GM18507 (cell line): ENCODE results near the gene ELMOD2.

Experiments used
- DNase-seq: peaks from one replicate; pipeline ENCODE4 v3.0.0; 2011; ENCODE audit warnings: low read depth; ENCODE audit not compliant: insufficient read length; ENCODE audit errors: extremely low spot score
- FAIRE-seq: peaks from 2 replicates; lab custom pipeline; 2011; peaks lifted over from hg19 to GRCh38; lab: Jason Lieb, UNC

The ELMOD2 gene

DNA sequence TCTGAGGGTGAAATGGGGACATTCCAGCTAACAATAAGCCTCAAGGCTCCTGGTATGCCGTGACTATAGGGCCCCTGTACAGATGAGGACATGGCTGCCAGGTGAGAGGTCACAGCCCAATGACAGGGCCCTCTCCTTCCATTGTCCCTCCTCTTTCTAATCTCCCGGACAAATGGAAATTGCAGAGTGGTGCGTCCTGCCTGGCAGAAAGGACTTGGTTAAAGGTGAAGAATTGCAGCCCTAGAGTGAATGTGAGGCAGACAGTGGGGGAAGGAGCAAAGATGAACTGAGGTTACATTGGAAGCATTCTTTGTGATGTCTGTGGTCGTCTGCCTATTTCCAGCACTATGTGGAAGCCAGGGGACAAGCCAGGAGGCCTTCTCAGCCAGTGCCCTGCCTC lies 51.5 kb downstream of the ELMOD2 start:
- FAIRE-seq: no peak
- DNase-seq: no peak

DNA sequence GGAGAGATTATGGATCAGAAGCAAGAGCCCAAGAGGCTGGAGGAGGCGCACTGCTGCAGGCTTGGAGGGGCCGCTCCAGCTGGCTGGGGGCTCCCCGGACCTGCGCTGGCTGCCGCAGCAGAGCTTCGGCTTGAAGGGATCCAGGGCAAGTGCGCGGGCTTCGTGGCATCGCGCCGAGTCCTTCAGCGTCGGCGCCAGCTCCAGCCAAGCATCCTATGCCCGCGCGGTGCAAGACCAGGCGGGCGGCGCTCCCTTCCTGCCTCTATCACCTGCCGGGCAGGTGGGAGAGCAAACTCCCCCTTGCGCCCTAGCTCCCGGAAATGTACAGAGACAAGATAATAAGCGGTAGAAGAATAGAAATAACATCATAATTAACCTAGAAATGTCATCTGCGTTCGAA lies 55.3 kb downstream of the ELMOD2 start:
- DNase-seq (no peak), FAIRE-seq (no peak)

DNA sequence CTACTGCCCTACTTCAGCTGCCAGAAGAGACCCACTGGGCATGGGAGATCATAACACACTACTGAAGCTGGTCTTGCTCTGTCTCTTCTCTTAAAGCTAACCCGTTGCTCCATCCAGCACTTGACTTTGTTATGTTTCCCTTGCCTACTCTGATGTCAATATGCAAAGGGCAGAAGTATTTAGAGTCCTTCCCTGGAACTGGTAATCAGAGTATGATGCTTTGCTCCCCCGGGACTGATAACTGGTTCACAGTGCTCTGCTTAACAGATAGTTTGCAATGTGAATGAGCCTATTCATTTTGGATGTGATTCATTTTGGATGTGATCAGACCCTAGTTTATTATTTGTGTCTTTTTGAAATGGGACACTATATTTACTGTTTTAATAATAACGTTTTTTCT lies 57.1 kb downstream of the ELMOD2 start:
- FAIRE-seq: no peak

DNA sequence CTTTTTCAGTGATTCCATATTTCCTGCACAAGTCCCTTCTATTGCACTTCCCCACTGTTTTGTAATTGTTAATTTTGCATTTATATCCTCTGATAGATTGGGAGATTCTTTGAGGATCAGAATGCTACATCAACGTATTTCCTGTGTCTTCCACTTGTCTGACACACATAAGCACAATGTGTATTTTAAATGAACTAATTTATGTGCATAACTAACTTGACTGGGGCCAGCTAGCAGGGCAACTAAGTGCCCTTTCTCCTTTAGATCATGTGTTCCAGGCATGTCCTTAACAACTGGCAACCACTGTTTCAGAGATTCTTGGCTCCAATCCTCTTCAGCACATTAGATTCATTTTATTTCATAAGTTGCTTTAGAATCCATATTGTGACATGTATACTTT lies 60.5 kb downstream of the ELMOD2 start:
- no peak for FAIRE-seq
- DNase-seq: no peak

More for the DNA sequence above, 57.1 kb downstream of the ELMOD2 start:
- no peak for DNase-seq

DNA sequence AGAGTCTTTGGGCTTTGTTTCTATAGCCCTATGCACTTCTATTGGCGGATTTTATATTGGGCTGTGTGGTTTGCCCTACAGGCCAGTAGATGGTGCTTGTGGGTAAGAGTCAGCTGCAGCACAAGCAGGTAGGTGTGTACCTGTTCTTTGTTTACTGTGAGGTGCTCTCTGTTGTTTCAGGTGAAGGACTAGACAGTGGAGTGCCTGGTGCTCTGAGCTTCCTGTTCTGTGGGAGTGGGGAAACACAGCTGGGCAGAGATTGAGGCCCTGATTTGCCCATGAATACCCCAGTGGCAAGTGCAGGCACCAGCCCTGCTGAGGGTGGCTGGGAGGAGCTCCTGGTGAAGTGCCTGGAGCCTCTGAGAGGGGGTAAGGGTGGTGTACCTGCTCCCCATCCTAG lies 71.1 kb downstream of the ELMOD2 start:
- DNase-seq (no peak), FAIRE-seq (peak; percentile 49)

DNA sequence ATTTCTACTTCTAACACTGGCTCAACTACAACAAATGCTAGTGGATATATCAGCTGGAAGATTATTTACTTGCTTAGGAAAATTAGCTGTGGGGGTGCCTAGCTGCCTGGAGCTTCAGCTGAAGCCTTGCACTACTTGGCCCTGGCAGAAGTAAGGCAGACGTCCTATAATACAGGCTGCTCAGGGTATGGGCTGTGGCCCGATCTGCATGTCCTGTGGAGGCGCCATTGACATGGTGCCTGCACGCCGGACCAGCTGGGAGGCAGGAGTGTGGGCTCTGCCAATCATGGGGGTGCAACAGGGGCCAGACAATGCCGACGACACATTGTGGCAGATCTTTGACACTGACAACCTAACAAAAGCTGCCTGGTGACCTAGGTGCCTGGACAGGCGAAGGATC lies 76.4 kb downstream of the ELMOD2 start:
- no peak for DNase-seq
- FAIRE-seq: no peak

DNA sequence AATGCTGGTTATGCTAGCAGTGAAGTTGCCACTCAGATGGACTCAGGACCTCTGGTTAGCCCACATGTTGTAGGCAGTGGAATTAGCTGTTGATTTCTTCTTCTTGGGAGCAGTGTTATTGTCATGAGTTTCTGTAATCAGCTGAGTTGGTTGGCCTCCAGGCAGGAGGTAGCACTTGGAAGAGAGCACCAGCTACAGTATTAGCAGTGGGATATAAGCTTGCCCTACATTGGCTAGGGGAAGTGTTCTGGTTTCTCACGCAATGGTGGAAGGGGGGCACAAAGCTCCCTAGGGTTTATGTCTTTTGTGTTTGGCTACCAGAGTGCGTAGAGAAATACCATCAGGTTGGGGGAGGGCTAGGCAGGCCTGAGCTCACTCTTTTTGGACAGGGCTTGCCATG lies 78.7 kb downstream of the ELMOD2 start:
- no peak for FAIRE-seq
- DNase-seq: no peak

DNA sequence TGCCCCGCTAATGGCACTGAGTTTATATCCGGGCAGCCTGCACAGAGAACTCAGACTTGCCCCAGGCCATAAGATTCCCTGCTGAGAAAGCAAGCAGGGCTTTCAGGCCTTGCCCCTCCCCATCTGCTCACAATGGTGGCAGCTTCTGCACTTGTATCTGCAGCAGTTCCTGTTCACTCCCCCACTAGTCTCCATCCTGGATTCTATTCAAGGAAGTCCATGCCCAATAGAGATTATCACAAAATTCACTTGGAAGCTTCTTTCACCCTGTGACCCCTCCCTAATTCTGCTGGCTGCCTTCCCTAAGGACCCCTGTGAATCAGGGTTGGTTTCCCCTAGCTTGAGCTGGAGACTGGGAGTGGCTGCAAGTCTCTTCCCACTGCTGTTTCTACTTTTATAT lies 79.3 kb downstream of the ELMOD2 start:
- FAIRE-seq: no peak
- DNase-seq: no peak
